HG03378 (cell line): ENCODE data around the gene HHLA2.
"Not testable (repeated sequence)": the region's sequence is repeated elsewhere in the genome, so short reads cannot be mapped to it uniquely, and the experiment has no call there.

Experiments
- ATAC-seq: cut with Tn5 transposase; IDR thresholded peaks from one replicate; pipeline ENCODE4 v1.9.1; 2021; ENCODE audit warnings: mild to moderate bottlenecking, moderate library complexity; ENCODE audit not compliant: unreplicated experiment

The HHLA2 gene

GRCh38 chr3:108296239-108296638 lies at the start of gene HHLA2:
HHLA2 (plus strand) TSS chr3:108296548; CDS start chr3:108351814, 55,266 bp downstream.
- peak; percentile 40 for ATAC-seq

- no peak for ATAC-seq
These were observed 45.7 kb upstream of the HHLA2 start for GRCh38 chr3:108250626-108251025.

GRCh38 chr3:108251265-108251664 lies 45.1 kb upstream of the HHLA2 start:
- ATAC-seq = no peak

GRCh38 chr3:108251844-108252243 lies 44.5 kb upstream of the HHLA2 start:
- ATAC-seq = no peak

- no peak for ATAC-seq
These were observed 41.2 kb upstream of the HHLA2 start for GRCh38 chr3:108255131-108255530.

GRCh38 chr3:108264534-108265298 lies 31.6 kb upstream of the HHLA2 start:
- ATAC-seq = not testable (repeated sequence)

- ATAC-seq = not testable (repeated sequence)
These were observed 28.1 kb upstream of the HHLA2 start for GRCh38 chr3:108268235-108268634.

- ATAC-seq = no peak
These were observed 24.7 kb upstream of the HHLA2 start for GRCh38 chr3:108271626-108272025.

- ATAC-seq = not testable (repeated sequence)
These were observed 17.3 kb upstream of the HHLA2 start for GRCh38 chr3:108279066-108279465.

- no peak for ATAC-seq
These were observed 15.9 kb upstream of the HHLA2 start for GRCh38 chr3:108280476-108280875.

- ATAC-seq = no peak
These were observed 14.7 kb upstream of the HHLA2 start for GRCh38 chr3:108281670-108282069.

GRCh38 chr3:108283006-108283405 lies 13.3 kb upstream of the HHLA2 start:
- no peak for ATAC-seq

GRCh38 chr3:108283989-108284388 lies 12.4 kb upstream of the HHLA2 start:
- no peak for ATAC-seq

- ATAC-seq = no peak
These were observed 11.2 kb upstream of the HHLA2 start for GRCh38 chr3:108285176-108285575.

- ATAC-seq = peak; percentile 56
These were observed 9.2 kb upstream of the HHLA2 start for GRCh38 chr3:108287146-108287545.

- not testable (repeated sequence) for ATAC-seq
These were observed 8.2 kb upstream of the HHLA2 start for GRCh38 chr3:108288193-108288592.

GRCh38 chr3:108289159-108289558 lies 7.2 kb upstream of the HHLA2 start:
- ATAC-seq = no peak

GRCh38 chr3:108292450-108292849 lies 3.9 kb upstream of the HHLA2 start:
- ATAC-seq = no peak

GRCh38 chr3:108292905-108293328 lies 3.4 kb upstream of the HHLA2 start:
- ATAC-seq = peak; percentile 84

GRCh38 chr3:108293858-108294257 lies 2.5 kb upstream of the HHLA2 start:
- ATAC-seq = peak; percentile 77

GRCh38 chr3:108295421-108296175 lies 750 bp upstream of the HHLA2 start:
- no peak for ATAC-seq

GRCh38 chr3:108297647-108298046 lies 1.3 kb downstream of the HHLA2 start:
- ATAC-seq = no peak
